GM23248 (cell line): ENCODE measurements around the gene DLD. TPM values are rescaled to one million over a fixed set of nuclear protein-coding genes. Genes with fewer than 3 reads are reported as not detected.
"Not testable (repeated sequence)": the region's sequence is repeated elsewhere in the genome, so short reads cannot be mapped to it uniquely, and the experiment has no call there.

Source experiments
- DNase-seq: peaks from one replicate; pipeline ENCODE4 v3.0.0-alpha.2; 2015
- H2AFZ ChIP-seq: fragments of 200-600 bp; sonication (generic); 2 replicates; pipeline ENCODE4 v1.6.1; 2016; ENCODE audit warnings: antibody characterized with exemption
- H3F3A ChIP-seq: fragments of 200-600 bp; sonication (generic); 2 replicates; pipeline ENCODE4 v1.6.1; 2016; ENCODE audit warnings: mild to moderate bottlenecking, antibody characterized with exemption, mixed run types; ENCODE audit not compliant: insufficient read depth
- H3K27ac ChIP-seq: fragments of 200-600 bp; sonication (generic); 2 replicates; pipeline ENCODE4 v1.5.1; 2016; ENCODE audit warnings: mild to moderate bottlenecking
- H3K27me3 ChIP-seq: fragments of 200-600 bp; sonication (generic); replicated peaks from 2 replicates; pipeline ENCODE4 v1.6.1; 2016; ENCODE audit warnings: mild to moderate bottlenecking; ENCODE audit not compliant: insufficient read depth
- H3K36me3 ChIP-seq: fragments of 200-600 bp; sonication (generic); 2 replicates; pipeline ENCODE4 v1.6.1; 2016; ENCODE audit warnings: low read depth, mild to moderate bottlenecking
- H3K4me1 ChIP-seq: fragments of 200-600 bp; sonication (generic); 2 replicates; pipeline ENCODE4 v1.6.1; 2016; ENCODE audit warnings: mild to moderate bottlenecking; ENCODE audit not compliant: insufficient read depth
- H3K4me2 ChIP-seq: fragments of 200-600 bp; sonication (generic); one replicate; pipeline ENCODE4 v1.6.1; 2016; ENCODE audit warnings: mild to moderate bottlenecking; ENCODE audit not compliant: unreplicated experiment
- H3K4me3 ChIP-seq: fragments of 200-600 bp; sonication (generic); 2 replicates; pipeline ENCODE4 v1.5.1; 2016; ENCODE audit warnings: mild to moderate bottlenecking
- H3K79me2 ChIP-seq: fragments of 200-600 bp; sonication (generic); 2 replicates; pipeline ENCODE4 v1.6.1; 2016; ENCODE audit warnings: mild to moderate bottlenecking; ENCODE audit not compliant: insufficient read depth
- H3K9ac ChIP-seq: fragments of 200-600 bp; sonication (generic); 2 replicates; pipeline ENCODE4 v1.6.1; 2016; ENCODE audit warnings: mild to moderate bottlenecking
- H3K9me2 ChIP-seq: fragments of 200-600 bp; sonication (generic); 2 replicates; pipeline ENCODE4 v1.6.1; 2016; ENCODE audit warnings: mixed run types, mild to moderate bottlenecking, moderate library complexity; ENCODE audit not compliant: insufficient read depth
- H3K9me3 ChIP-seq: fragments of 200-600 bp; sonication (generic); one replicate; pipeline ENCODE4 v1.6.1; 2017; ENCODE audit warnings: low read depth
- H4K20me1 ChIP-seq: fragments of 200-600 bp; sonication (generic); 2 replicates; pipeline ENCODE4 v1.6.0; 2016; ENCODE audit not compliant: insufficient read depth
- EZH2 ChIP-seq: fragments of 200-600 bp; sonication (generic); IDR thresholded peaks from 2 replicates; pipeline ENCODE4 v1.6.1; 2018; ENCODE audit warnings: antibody characterized with exemption, mild to moderate bottlenecking; ENCODE audit not compliant: insufficient read depth, poor library complexity, severe bottlenecking
- EZH2phosphoT487 ChIP-seq: fragments of 200-600 bp; sonication (generic); IDR thresholded peaks from 2 replicates; pipeline ENCODE4 v1.6.1; 2018; ENCODE audit warnings: antibody characterized with exemption, moderate library complexity, mild to moderate bottlenecking, low read depth; ENCODE audit not compliant: insufficient read depth
- WGBS, 2 experiments: methylation state at CpG; one replicate each; pipeline ENCODE4 v1.1.6; 2015 to 2017; ENCODE audit warnings: low lambda C conversion rate in 2 of 2, low coverage in 1 of 2; ENCODE audit errors: missing lambda C conversion rate in 2 of 2; 5-methylcytosine and 5-hydroxymethylcytosine counted together
- in situ Hi-C: fragments of 300-500 bp; cut with MboI; formaldehyde crosslinking; loops from 2 replicates; pipeline ENCODE4 v1.15.0; 2020
- polyA plus RNA-seq: library from polyadenylated mRNA; unstranded; fragments of >200 nt; fragmentation: Nextera tagmentation; extraction: Ambion mirVana; gene quantifications from 2 replicates; pipeline ENCODE4 v1.2.1, GENCODE V29; 2016
- total RNA-seq: library from RNA; depleted of rRNA; stranded (reverse); fragments of >200 nt; shearing (Covaris generic); gene quantifications from 2 replicates; pipeline ENCODE4 v1.2.3, GENCODE V29; 2014

The DLD gene
- total and polyA plus RNA-seq, 2 experiments from 2014 or later = 80.1 to 97.1 TPM

DNA sequence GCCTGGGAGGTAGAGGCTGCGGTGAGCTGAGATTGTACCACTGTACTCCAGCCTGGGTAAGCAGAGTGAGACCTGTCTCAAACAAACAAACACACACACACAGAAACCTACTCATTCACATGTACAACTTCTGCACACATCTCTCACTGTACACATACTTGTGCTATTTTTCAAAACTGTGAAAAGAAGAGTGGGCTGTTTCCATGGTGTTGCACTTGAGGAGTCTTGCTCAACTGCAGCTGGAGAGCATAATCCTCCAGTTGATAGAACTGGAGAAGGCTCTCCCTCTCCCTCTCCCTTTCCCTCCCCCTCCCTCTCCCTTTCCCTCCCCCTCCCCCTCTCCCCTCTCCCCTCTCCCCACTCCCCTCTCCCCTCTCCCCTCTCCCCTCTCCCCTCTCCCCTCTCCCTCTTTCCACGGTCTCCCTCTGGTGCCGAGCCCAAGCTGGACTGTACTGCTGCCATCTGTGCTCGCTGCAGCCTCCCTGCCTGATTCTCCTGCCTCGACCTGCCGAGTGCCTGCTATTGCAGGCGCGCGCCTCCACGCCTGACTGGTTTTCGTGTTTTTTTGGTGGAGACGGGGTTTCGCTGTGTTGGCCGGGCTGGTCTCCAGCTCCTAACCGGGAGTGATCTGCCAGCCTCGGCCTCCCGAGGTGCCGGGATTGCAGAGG, 43.7 kb upstream of the DLD start:
- H3K4me1 ChIP-seq = no peaks in the 10 kb centered on the region
- H2AFZ ChIP-seq = no peak overlapping the region
- H3K9me2 ChIP-seq = no peaks in the 10 kb centered on the region
- in situ Hi-C loops = no loop called here
- no peak overlapping the region for H3K4me2 ChIP-seq
- no peaks in the 10 kb centered on the region for H3K9me3 ChIP-seq
- H3K4me3 ChIP-seq = no peak overlapping the region
- H3K27ac ChIP-seq = no peak overlapping the region
- no peaks in the 10 kb centered on the region for H3F3A ChIP-seq
- WGBS, 2 experiments = 72 to 75% methylated on average over 11 to 15 of the region's 18 CpGs
- H3K9ac ChIP-seq = no peak overlapping the region
- H4K20me1 ChIP-seq = no peaks in the 10 kb centered on the region
- no peaks in the 10 kb centered on the region for H3K79me2 ChIP-seq
- no peak for DNase-seq
- H3K36me3 ChIP-seq = no peaks in the 10 kb centered on the region
- H3K27me3 ChIP-seq = no peaks in the 10 kb centered on the region; the same call in 1 of the 2 replicates
- TF ChIP-seq EZH2 = no peak
- no peak for TF ChIP-seq EZH2phosphoT487

DNA sequence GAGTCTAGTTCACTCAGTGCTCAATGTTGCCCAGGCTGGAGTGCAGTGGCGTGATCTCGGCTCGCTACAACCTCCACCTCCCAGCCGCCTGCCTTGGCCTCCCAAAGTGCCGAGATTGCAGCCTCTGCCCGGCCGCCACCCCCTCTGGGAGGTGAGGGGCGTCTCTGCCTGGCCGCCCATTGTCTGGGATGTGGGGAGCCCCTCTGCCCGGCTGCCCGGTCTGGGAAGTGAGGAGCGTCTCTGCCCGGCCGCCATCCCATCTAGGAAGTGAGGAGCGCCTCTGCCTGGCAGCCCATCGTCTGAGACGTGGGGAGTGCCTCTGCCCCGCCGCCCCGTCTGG, 43.2 kb upstream of the DLD start:
- H3K9me2 ChIP-seq, H2AFZ ChIP-seq, H4K20me1 ChIP-seq, H3K27me3 ChIP-seq, H3K4me3 ChIP-seq, H3K27ac ChIP-seq, H3K4me1 ChIP-seq, H3K4me2 ChIP-seq, H3K36me3 ChIP-seq, H3K79me2 ChIP-seq, H3K9ac ChIP-seq, H3F3A ChIP-seq, DNase-seq, H3K9me3 ChIP-seq, in situ Hi-C loops: not testable (repeated sequence)
- 72% methylated on average over 9 of the region's 20 CpGs; no CpG with 5 or more reads in 1 of the 2 experiments for WGBS, 2 experiments

DNA sequence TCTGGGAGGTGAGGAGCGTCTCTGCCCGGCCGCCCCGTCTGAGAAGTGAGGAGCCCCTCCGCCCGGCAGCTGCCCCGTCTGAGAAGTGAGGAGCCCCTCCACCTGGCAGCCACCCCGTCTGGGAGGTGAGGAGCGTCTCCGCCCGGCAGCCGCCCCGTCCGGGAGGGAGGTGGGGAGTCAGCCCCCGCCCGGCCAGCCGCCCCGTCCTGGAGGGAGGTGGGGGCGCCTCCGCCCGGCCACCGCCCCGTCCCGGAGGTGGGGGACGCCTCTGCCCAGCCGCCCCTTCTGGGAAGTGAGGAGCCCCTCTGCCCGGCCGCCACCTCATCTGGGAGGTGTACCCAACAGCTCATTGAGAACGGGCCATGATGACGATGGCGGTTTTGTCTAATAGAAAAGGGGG, 42.8 kb upstream of the DLD start:
- H3K27me3 ChIP-seq, DNase-seq, H3K4me1 ChIP-seq, in situ Hi-C loops, H3K4me2 ChIP-seq, H3K9ac ChIP-seq, H3K27ac ChIP-seq, H3K4me3 ChIP-seq, H3K9me3 ChIP-seq, H2AFZ ChIP-seq, H3K9me2 ChIP-seq, H3K36me3 ChIP-seq, H3F3A ChIP-seq, H4K20me1 ChIP-seq, H3K79me2 ChIP-seq: not testable (repeated sequence)
- WGBS, 2 experiments = 87 to 89% methylated on average over 3 to 23 of the region's 31 CpGs

DNA sequence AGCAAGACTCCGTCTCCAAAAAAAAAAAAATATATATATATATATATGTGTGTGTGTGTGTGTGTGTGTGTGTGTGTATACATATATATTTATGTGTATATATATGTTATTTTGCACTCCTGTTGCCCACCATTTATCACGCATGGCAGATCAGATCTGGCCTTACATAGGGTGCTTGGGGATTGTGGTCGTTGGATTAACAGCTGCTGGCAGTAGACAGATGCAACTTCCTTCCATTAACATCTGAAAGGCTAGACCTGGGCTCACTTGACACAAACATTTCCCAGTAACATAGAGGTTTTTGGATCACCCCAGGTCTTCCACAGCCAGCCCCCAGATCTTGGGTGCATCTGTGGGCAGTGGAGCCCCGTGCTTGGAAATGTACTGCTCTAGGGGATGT, 40.8 kb upstream of the DLD start:
- Histone ChIP-seq H3F3A (no peaks in the 10 kb centered on the region), H3K9me3 (no peaks in the 10 kb centered on the region), H3K79me2 (no peaks in the 10 kb centered on the region), H2AFZ (no peak overlapping the region), H3K4me1 (no peaks in the 10 kb centered on the region; the same call in 1 of the 2 replicates), H3K36me3 (no peaks in the 10 kb centered on the region), H3K4me3 (no peak overlapping the region), H4K20me1 (no peaks in the 10 kb centered on the region), H3K27ac (no peak overlapping the region), H3K4me2 (no peak overlapping the region), H3K9me2 (no peaks in the 10 kb centered on the region), H3K9ac (no peak overlapping the region), H3K27me3 (no peaks in the 10 kb centered on the region; the same call in 1 of the 2 replicates)
- TF ChIP-seq EZH2 (no peak), EZH2phosphoT487 (no peak)
- 54 to 65% methylated on average over 3 to 4 of the region's 4 CpGs for WGBS, 2 experiments
- in situ Hi-C loops = loop anchor here (25.0 kb wide), 1 partner anchor 388 kb away; the partner anchor contains the start of gene GPR22
- no peak for DNase-seq

DNA sequence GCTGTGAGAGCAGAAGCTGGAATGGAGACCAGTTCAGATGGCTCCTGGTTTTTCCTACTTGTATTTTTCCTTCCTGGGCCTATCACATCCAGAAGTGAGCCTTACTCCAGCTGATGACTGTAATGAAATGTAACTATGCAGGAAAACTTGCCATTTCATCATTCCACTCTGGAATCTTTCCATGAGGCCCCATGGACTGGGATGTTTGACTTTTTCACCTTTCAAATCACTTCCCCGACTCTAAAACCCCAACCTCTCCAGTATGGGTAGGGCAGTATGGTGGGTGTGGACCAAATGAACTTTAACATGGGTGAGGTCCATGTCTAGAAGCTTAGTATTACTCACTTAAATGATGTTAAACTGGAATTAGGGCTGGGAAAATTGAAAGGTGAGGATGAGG, 40.3 kb upstream of the DLD start:
- Histone ChIP-seq H3K9me3 (no peaks in the 10 kb centered on the region), H3K4me2 (no peak overlapping the region), H4K20me1 (no peaks in the 10 kb centered on the region), H2AFZ (no peak overlapping the region), H3K9ac (no peak overlapping the region), H3K4me1 (no peaks in the 10 kb centered on the region; the same call in 1 of the 2 replicates), H3K9me2 (no peaks in the 10 kb centered on the region), H3K79me2 (no peaks in the 10 kb centered on the region), H3K27me3 (no peaks in the 10 kb centered on the region; the same call in 1 of the 2 replicates), H3K27ac (no peak overlapping the region), H3K4me3 (no peak overlapping the region), H3F3A (no peaks in the 10 kb centered on the region), H3K36me3 (no peaks in the 10 kb centered on the region)
- 0% methylated on average over 1 of the region's 1 CpG for WGBS, 2 experiments
- in situ Hi-C loops = loop anchor here (25.0 kb wide), 1 partner anchor 388 kb away; the partner anchor contains the start of gene GPR22
- TF ChIP-seq EZH2phosphoT487 (no peak), EZH2 (no peak)
- DNase-seq = peak; percentile 19
